Mesodermal cell (in vitro differentiated cells): ENCODE data around the gene CAPN14. TPM values are rescaled to one million over a fixed set of nuclear protein-coding genes. Genes with fewer than 3 reads are reported as not detected.

Source experiments
- H3K27ac ChIP-seq: 2 replicates; pipeline ENCODE4 v1.7.0; 2013; ENCODE audit warnings: mild to moderate bottlenecking, low read depth, low read length, moderate library complexity; ENCODE audit not compliant: severe bottlenecking
- H3K36me3 ChIP-seq: 2 replicates; pipeline ENCODE4 v1.7.1; 2013; ENCODE audit warnings: mild to moderate bottlenecking, low read length, moderate library complexity; ENCODE audit not compliant: control insufficient read depth, insufficient read depth
- H3K4me1 ChIP-seq: one replicate; pipeline ENCODE4 v1.7.1; 2013; ENCODE audit warnings: mild to moderate bottlenecking, low read length; ENCODE audit not compliant: insufficient read depth, control insufficient read depth, poor library complexity, severe bottlenecking
- H3K4me3 ChIP-seq: 2 replicates; pipeline ENCODE4 v1.7.0; 2013; ENCODE audit warnings: low read length, control low read depth, mild to moderate bottlenecking; ENCODE audit not compliant: insufficient read depth, poor library complexity, severe bottlenecking; ENCODE audit errors: extremely low read depth
- H3K9me3 ChIP-seq: 2 replicates; pipeline ENCODE4 v1.7.1; 2013; ENCODE audit warnings: mild to moderate bottlenecking, low read length, moderate library complexity; ENCODE audit not compliant: control insufficient read depth
- WGBS, 2 experiments: methylation state at CpG; one replicate each; pipeline ENCODE4 v1.1.5; 2013; ENCODE audit warnings: missing lambda C conversion rate in 2 of 2; ENCODE audit not compliant: insufficient coverage in 2 of 2; 5-methylcytosine and 5-hydroxymethylcytosine counted together
- polyA plus RNA-seq, 2 experiments: library from polyadenylated mRNA; stranded (reverse); fragments of 50-300 nt; gene quantifications; one replicate each; pipeline ENCODE4 v1.2.3, GENCODE V29; 2013

CAPN14 gene, protein sequence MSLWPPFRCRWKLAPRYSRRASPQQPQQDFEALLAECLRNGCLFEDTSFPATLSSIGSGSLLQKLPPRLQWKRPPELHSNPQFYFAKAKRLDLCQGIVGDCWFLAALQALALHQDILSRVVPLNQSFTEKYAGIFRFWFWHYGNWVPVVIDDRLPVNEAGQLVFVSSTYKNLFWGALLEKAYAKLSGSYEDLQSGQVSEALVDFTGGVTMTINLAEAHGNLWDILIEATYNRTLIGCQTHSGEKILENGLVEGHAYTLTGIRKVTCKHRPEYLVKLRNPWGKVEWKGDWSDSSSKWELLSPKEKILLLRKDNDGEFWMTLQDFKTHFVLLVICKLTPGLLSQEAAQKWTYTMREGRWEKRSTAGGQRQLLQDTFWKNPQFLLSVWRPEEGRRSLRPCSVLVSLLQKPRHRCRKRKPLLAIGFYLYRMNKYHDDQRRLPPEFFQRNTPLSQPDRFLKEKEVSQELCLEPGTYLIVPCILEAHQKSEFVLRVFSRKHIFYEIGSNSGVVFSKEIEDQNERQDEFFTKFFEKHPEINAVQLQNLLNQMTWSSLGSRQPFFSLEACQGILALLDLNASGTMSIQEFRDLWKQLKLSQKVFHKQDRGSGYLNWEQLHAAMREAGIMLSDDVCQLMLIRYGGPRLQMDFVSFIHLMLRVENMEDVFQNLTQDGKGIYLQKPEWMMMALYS
- 0.15 TPM for polyA plus RNA-seq (2013, experiment 1 of 2)
- 0.25 TPM for polyA plus RNA-seq (2013, experiment 2 of 2)

- Histone ChIP-seq H3K27ac (no peak within 1 kb of the TSS), H3K4me3 (no peak within 1 kb of the TSS), H3K36me3 (no peaks in the 10 kb centered on the region), H3K4me1 (peaks cover 8% of the 10 kb centered on the region), H3K9me3 (no peaks in the 10 kb centered on the region)
- WGBS, 2 experiments = 74 to 78% methylated on average over 2 to 4 of the region's 6 CpGs
These were observed at the start of gene CAPN14 for GRCh38 chr2:31217465-31218200. CAPN14 (minus strand) TSS chr2:31217515; CDS start chr2:31205447, 12,068 bp downstream.

- H3K4me3 ChIP-seq = no peak overlapping the region
- 88 to 91% methylated on average over 4 to 6 of the region's 6 CpGs for WGBS, 2 experiments
- no peak overlapping the region for H3K27ac ChIP-seq
- no peaks in the 10 kb centered on the region for H3K9me3 ChIP-seq
- H3K36me3 ChIP-seq = peaks cover 27% of the 10 kb centered on the region
- peaks cover 3% of the 10 kb centered on the region for H3K4me1 ChIP-seq
These were observed 49.5 kb upstream of the CAPN14 start for GRCh38 chr2:31266804-31267203.

DNA sequence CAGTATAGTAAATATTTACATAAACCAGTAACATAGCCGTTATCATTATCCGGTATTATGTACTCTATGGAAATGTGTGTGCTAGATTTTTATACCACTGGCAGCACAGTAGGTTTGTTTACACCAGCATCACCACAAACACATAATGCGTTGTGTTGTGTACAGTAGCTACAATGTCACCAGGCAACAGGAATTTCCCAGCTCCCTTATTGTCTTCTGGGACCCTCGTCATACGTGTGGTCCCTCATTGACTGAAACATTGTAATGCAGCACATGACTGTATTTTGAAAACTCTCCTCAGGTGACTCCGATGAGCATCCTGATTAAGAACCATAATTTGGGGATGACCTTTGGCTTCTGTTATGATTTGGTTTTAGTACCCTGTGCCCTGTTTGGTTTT, 47.9 kb upstream of the CAPN14 start:
- peaks cover 40% of the 10 kb centered on the region for H3K36me3 ChIP-seq
- no peak overlapping the region for H3K27ac ChIP-seq
- no peaks in the 10 kb centered on the region for H3K9me3 ChIP-seq
- no peak overlapping the region for H3K4me3 ChIP-seq
- WGBS, 2 experiments = 100% methylated on average over 3 to 4 of the region's 6 CpGs
- peaks cover 3% of the 10 kb centered on the region for H3K4me1 ChIP-seq

- Histone ChIP-seq H3K4me1 (no peaks in the 10 kb centered on the region), H3K4me3 (no peak overlapping the region), H3K27ac (no peak overlapping the region), H3K36me3 (peaks cover 51% of the 10 kb centered on the region), H3K9me3 (no peaks in the 10 kb centered on the region)
- WGBS, 2 experiments = 91% methylated on average over 1 of the region's 3 CpGs; no CpG with 5 or more reads in 1 of the 2 experiments
These were observed 46.4 kb upstream of the CAPN14 start for GRCh38 chr2:31263636-31264190.

GRCh38 chr2:31260870-31261269, 43.6 kb upstream of the CAPN14 start:
- H3K27ac ChIP-seq = no peak overlapping the region
- H3K36me3 ChIP-seq = peaks cover 43% of the 10 kb centered on the region
- 94% methylated on average over 4 of the region's 4 CpGs for WGBS, 2 experiments
- H3K4me1 ChIP-seq = no peaks in the 10 kb centered on the region
- no peaks in the 10 kb centered on the region for H3K9me3 ChIP-seq
- H3K4me3 ChIP-seq = no peak overlapping the region

DNA sequence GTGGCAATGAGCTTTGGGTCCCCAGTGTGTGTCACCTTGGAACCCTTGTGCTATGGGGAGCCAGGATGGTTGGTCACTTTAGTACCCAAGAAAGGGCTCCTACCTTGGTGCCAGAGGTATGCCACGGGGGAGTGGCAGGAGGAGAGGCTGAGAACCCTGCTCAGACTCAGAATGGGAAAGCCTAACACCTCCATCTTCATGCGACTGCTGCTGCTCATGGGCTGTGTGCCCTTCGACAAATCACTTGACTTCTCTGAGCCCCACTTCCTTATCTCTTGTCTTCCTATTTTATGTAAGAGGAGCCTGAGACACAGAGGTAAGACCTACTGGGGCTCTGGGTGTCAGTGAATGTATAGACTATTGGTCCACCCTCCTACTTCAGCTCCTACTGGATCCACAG, 41.8 kb upstream of the CAPN14 start:
- 89 to 100% methylated on average over 1 to 3 of the region's 3 CpGs for WGBS, 2 experiments
- Histone ChIP-seq H3K9me3 (no peaks in the 10 kb centered on the region), H3K4me1 (no peaks in the 10 kb centered on the region), H3K4me3 (no peak overlapping the region), H3K27ac (no peak overlapping the region), H3K36me3 (peaks cover 36% of the 10 kb centered on the region)

- no peaks in the 10 kb centered on the region for H3K9me3 ChIP-seq
- 95 to 96% methylated on average over 4 of the region's 5 CpGs for WGBS, 2 experiments
- H3K4me3 ChIP-seq = no peak overlapping the region
These were observed 41.0 kb upstream of the CAPN14 start for GRCh38 chr2:31258351-31258750.

GRCh38 chr2:31256611-31257382, 39.5 kb upstream of the CAPN14 start:
- WGBS, 2 experiments = 73 to 90% methylated on average over 3 of the region's 4 CpGs
- Histone ChIP-seq H3K9me3 (no peaks in the 10 kb centered on the region), H3K36me3 (peaks cover 33% of the 10 kb centered on the region), H3K4me3 (no peak overlapping the region), H3K4me1 (no peaks in the 10 kb centered on the region), H3K27ac (no peak overlapping the region)

More at GRCh38 chr2:31258351-31258750, 41.0 kb upstream of the CAPN14 start:
- Histone ChIP-seq H3K36me3 (peaks cover 36% of the 10 kb centered on the region), H3K4me1 (no peaks in the 10 kb centered on the region), H3K27ac (no peak overlapping the region)

GRCh38 chr2:31255911-31256571, 38.7 kb upstream of the CAPN14 start:
- Histone ChIP-seq H3K4me3 (no peak overlapping the region), H3K9me3 (no peaks in the 10 kb centered on the region), H3K36me3 (peaks cover 31% of the 10 kb centered on the region), H3K27ac (no peak overlapping the region), H3K4me1 (no peaks in the 10 kb centered on the region)
- 89 to 95% methylated on average over 9 to 11 of the region's 11 CpGs for WGBS, 2 experiments
